ENCODE results near the gene KCNK4. TPM values are rescaled to one million over a fixed set of nuclear protein-coding genes. Genes with fewer than 3 reads are reported as not detected.

Gene KCNK4
- total RNA-seq, 3 donors from 2014 or later, result not detected

GRCh38 chr11:64349025-64349387, 57.9 kb downstream of the KCNK4 start:
- DNase-seq (peak in 1 of 3 donors; percentile 23), ATAC-seq (no peak)
- intact Hi-C loops (cut with DNase I, micrococcal nuclease), result no loop called here
- no peak overlapping the region for H3K4me3 ChIP-seq
- H3K36me3 ChIP-seq (ENCODE audit: low read depth), result no peaks in the 10 kb centered on the region
- H3K4me1 ChIP-seq (ENCODE audit: low read depth), result no peaks in the 10 kb centered on the region
- TF ChIP-seq CTCF (IDR thresholded peaks at IDR 0.05), result no peak
- no peaks in the 10 kb centered on the region for H3K9me3 ChIP-seq

GRCh38 chr11:64349404-64349803, 58.3 kb downstream of the KCNK4 start:
- DNase-seq, result peak in 1 of 3 donors; percentile 23
- no peaks in the 10 kb centered on the region for H3K4me1 ChIP-seq (ENCODE audit: low read depth)
- no peaks in the 10 kb centered on the region for H3K9me3 ChIP-seq
- ATAC-seq, result no peak
- intact Hi-C loops (cut with DNase I, micrococcal nuclease), result no loop called here
- no peak for TF ChIP-seq CTCF (IDR thresholded peaks at IDR 0.05)
- no peak overlapping the region for H3K4me3 ChIP-seq
- no peaks in the 10 kb centered on the region for H3K36me3 ChIP-seq (ENCODE audit: low read depth)

Small RNA genes within 50 kb of the gene (microRNA-seq; reads per million reads assigned to microRNA genes)
- gene MIR7155, result 0.93 reads per million

Other genes with a start within 250 kb of the KCNK4 start
- 10 to 100 TPM; 26.7 to 38.7 (median 38.1) TPM for gene MACROD1, start 125.2 kb upstream of the KCNK4 start, total RNA-seq
- 100 to 1,000 TPM in 1 of 3 donors, 10 to 100 TPM in 2; 49.4 to 118 (median 80.3) TPM for gene STIP1, start 105.1 kb upstream of the KCNK4 start, total RNA-seq
- 10 to 100 TPM; 19.7 to 32.7 (median 26.4) TPM for gene FERMT3, start 84.6 kb upstream of the KCNK4 start, total RNA-seq
- 10 to 100 TPM; 50.6 to 55.1 (median 53.1) TPM for gene TRPT1, start 65.1 kb upstream of the KCNK4 start, total RNA-seq
- 100 to 1,000 TPM in 2 of 3 donors, 10 to 100 TPM in 1; 81.6 to 137 (median 119) TPM for gene NUDT22, start 65.0 kb upstream of the KCNK4 start, total RNA-seq
- gene DNAJC4, start 60.8 kb upstream of the KCNK4 start, total RNA-seq, result 10 to 100 TPM; 43.6 to 57.6 (median 50.7) TPM
- 100 to 1,000 TPM in 1 of 3 donors, 10 to 100 TPM in 2; 45.3 to 156 (median 45.6) TPM for gene VEGFB, start 56.7 kb upstream of the KCNK4 start, total RNA-seq
- 10 to 100 TPM; 67.5 to 91.0 (median 75.8) TPM for gene FKBP2, start 50.2 kb upstream of the KCNK4 start, total RNA-seq
- gene PPP1R14B, start 44.4 kb upstream of the KCNK4 start, total RNA-seq, result 100 to 1,000 TPM in 1 of 3 donors, 10 to 100 TPM in 2; 73.6 to 142 (median 87.5) TPM
- 10 to 100 TPM; 51.1 to 72.1 (median 65.1) TPM for gene PLCB3, start 39.8 kb upstream of the KCNK4 start, total RNA-seq
- gene BAD, start 6.6 kb upstream of the KCNK4 start, total RNA-seq, result 10 to 100 TPM; 56.8 to 90.9 (median 75.4) TPM
- gene GPR137, start 5.5 kb upstream of the KCNK4 start, total RNA-seq, result 10 to 100 TPM; 31.2 to 46.7 (median 40.6) TPM
- not detected for gene CATSPERZ, start 9.1 kb downstream of the KCNK4 start, total RNA-seq
- gene ESRRA, start 14.2 kb downstream of the KCNK4 start, total RNA-seq, result 100 to 1,000 TPM; 126 to 204 (median 183) TPM
- 100 to 1,000 TPM in 1 of 3 donors, 10 to 100 TPM in 2; 48.5 to 122 (median 63.5) TPM for gene TRMT112, start 26.3 kb downstream of the KCNK4 start, total RNA-seq
- 100 to 1,000 TPM; 159 to 512 (median 353) TPM for gene PRDX5, start 26.8 kb downstream of the KCNK4 start, total RNA-seq
- gene CCDC88B, start 48.9 kb downstream of the KCNK4 start, total RNA-seq, result 10 to 100 TPM; 13.4 to 32.5 (median 28.8) TPM
- 10 to 100 TPM; 33.6 to 39.8 (median 36.5) TPM for gene RPS6KA4, start 67.9 kb downstream of the KCNK4 start, total RNA-seq